WERI-Rb-1 (cell line): ENCODE measurements around the gene ZFHX3.
A peak's percentile ranks its signal among the peaks of the same experiment; 100 is the strongest.

Experiments used
- DNase-seq: peaks from one replicate; pipeline ENCODE4 v3.0.0-alpha.2; 2020
- H3K27ac ChIP-seq: fragments of 250-450 bp; sonication (Bioruptor Pico); 2 replicates; pipeline ENCODE4 v1.5.1; 2020; ENCODE audit warnings: mild to moderate bottlenecking, moderate library complexity
- H3K27me3 ChIP-seq: fragments of 250-450 bp; sonication (Bioruptor Pico); 2 replicates; pipeline ENCODE4 v1.5.1; 2021; ENCODE audit warnings: mild to moderate bottlenecking, low read depth, moderate library complexity; ENCODE audit not compliant: insufficient read depth, severe bottlenecking
- H3K36me3 ChIP-seq: fragments of 250-450 bp; sonication (Bioruptor Pico); 2 replicates; pipeline ENCODE4 v1.5.1; 2020; ENCODE audit warnings: mild to moderate bottlenecking, moderate library complexity
- H3K4me3 ChIP-seq: 2 replicates; pipeline ENCODE4 v1.5.1; 2011; ENCODE audit warnings: low read depth, mild to moderate bottlenecking, control low read depth, low read length
- H3K9me3 ChIP-seq: fragments of 250-450 bp; sonication (Bioruptor Pico); 2 replicates; pipeline ENCODE4 v1.5.1; 2021; ENCODE audit warnings: mild to moderate bottlenecking, moderate library complexity; ENCODE audit not compliant: severe bottlenecking
- CTCF ChIP-seq: IDR thresholded peaks from 2 replicates; pipeline ENCODE4 v1.5.1; 2011; ENCODE audit warnings: low read depth, mild to moderate bottlenecking, control low read depth, inconsistent platforms, low read length

Gene ZFHX3

GRCh38 chr16:73047536-73048291 lies at the start of gene ZFHX3:
Gene ZFHX3, minus strand, starts transcription at chr16:73048128. Its CDS starts 87,983 bp downstream, at chr16:72960145.
- H3K36me3 ChIP-seq = no peaks in the 10 kb centered on the region
- H3K27ac ChIP-seq = peak within 1 kb of the TSS; percentile 91
- DNase-seq = peak; percentile 71
- no peaks in the 10 kb centered on the region for H3K27me3 ChIP-seq
- no peaks in the 10 kb centered on the region for H3K9me3 ChIP-seq
- peak within 1 kb of the TSS; percentile 86 for H3K4me3 ChIP-seq
- TF ChIP-seq CTCF = no peak

- DNase-seq = no peak
- Histone ChIP-seq H3K27ac (no peak overlapping the region), H3K36me3 (no peaks in the 10 kb centered on the region), H3K27me3 (no peaks in the 10 kb centered on the region), H3K9me3 (no peaks in the 10 kb centered on the region), H3K4me3 (no peak overlapping the region)
- no peak for TF ChIP-seq CTCF
Measured at GRCh38 chr16:73096510-73096909, 48.6 kb upstream of the ZFHX3 start.

- Histone ChIP-seq H3K9me3 (no peaks in the 10 kb centered on the region), H3K4me3 (no peak overlapping the region), H3K36me3 (no peaks in the 10 kb centered on the region), H3K27ac (no peak overlapping the region), H3K27me3 (no peaks in the 10 kb centered on the region)
- no peak for TF ChIP-seq CTCF
- no peak for DNase-seq
Measured at GRCh38 chr16:73095885-73096421, 48.0 kb upstream of the ZFHX3 start.

- no peaks in the 10 kb centered on the region for H3K9me3 ChIP-seq
- H3K36me3 ChIP-seq = no peaks in the 10 kb centered on the region
- TF ChIP-seq CTCF = no peak
- H3K4me3 ChIP-seq = no peak overlapping the region
- no peak for DNase-seq
- no peaks in the 10 kb centered on the region for H3K27me3 ChIP-seq
- H3K27ac ChIP-seq = no peak overlapping the region
Measured at GRCh38 chr16:73095142-73095820, 47.4 kb upstream of the ZFHX3 start.

- no peaks in the 10 kb centered on the region for H3K27me3 ChIP-seq
- H3K9me3 ChIP-seq = no peaks in the 10 kb centered on the region
- no peak for DNase-seq
- no peak for TF ChIP-seq CTCF
- H3K27ac ChIP-seq = no peak overlapping the region
- H3K36me3 ChIP-seq = no peaks in the 10 kb centered on the region
- H3K4me3 ChIP-seq = no peak overlapping the region
Measured at GRCh38 chr16:73094371-73094770, 46.4 kb upstream of the ZFHX3 start.
